HEK293 (cell line): ENCODE results near the gene PTPRA.

ENCODE experiments used
- SP3 ChIP-seq: fragments of 450-650 bp; formaldehyde crosslinking; IDR thresholded peaks from 2 replicates; pipeline ENCODE4 v1.5.1; 2016; ENCODE audit warnings: missing biosample characterization, missing genetic modification characterization
- ZNF114 ChIP-seq: fragments of 450-650 bp; formaldehyde crosslinking; IDR thresholded peaks from 2 replicates; pipeline ENCODE4 v1.5.0; 2017; ENCODE audit warnings: missing biosample characterization, missing genetic modification characterization
- ZNF138 ChIP-seq: fragments of 450-650 bp; formaldehyde crosslinking; IDR thresholded peaks from 2 replicates; pipeline ENCODE4 v1.5.1; 2016; ENCODE audit warnings: missing biosample characterization, missing genetic modification characterization, borderline replicate concordance
- TF ChIP-seq, protein P1 (sequence below): fragments of 450-650 bp; formaldehyde crosslinking; IDR thresholded peaks from 2 replicates; pipeline ENCODE4 v1.5.1; 2016; ENCODE audit warnings: missing biosample characterization, missing genetic modification characterization
- TF ChIP-seq, protein P2 (sequence below): fragments of 450-650 bp; formaldehyde crosslinking; conservative IDR thresholded peaks from 2 replicates; pipeline ENCODE4 v1.5.1; 2016; ENCODE audit warnings: low read depth, missing biosample characterization, missing genetic modification characterization
- TF ChIP-seq, protein P3 (sequence below): fragments of 450-650 bp; formaldehyde crosslinking; IDR thresholded peaks from 2 replicates; pipeline ENCODE4 v1.5.1; 2016; ENCODE audit warnings: missing biosample characterization, missing genetic modification characterization
- TF ChIP-seq, protein P4 (sequence below): fragments of 450-650 bp; formaldehyde crosslinking; IDR thresholded peaks from 2 replicates; pipeline ENCODE4; 2016; ENCODE audit warnings: missing biosample characterization, missing genetic modification characterization

DNA sequence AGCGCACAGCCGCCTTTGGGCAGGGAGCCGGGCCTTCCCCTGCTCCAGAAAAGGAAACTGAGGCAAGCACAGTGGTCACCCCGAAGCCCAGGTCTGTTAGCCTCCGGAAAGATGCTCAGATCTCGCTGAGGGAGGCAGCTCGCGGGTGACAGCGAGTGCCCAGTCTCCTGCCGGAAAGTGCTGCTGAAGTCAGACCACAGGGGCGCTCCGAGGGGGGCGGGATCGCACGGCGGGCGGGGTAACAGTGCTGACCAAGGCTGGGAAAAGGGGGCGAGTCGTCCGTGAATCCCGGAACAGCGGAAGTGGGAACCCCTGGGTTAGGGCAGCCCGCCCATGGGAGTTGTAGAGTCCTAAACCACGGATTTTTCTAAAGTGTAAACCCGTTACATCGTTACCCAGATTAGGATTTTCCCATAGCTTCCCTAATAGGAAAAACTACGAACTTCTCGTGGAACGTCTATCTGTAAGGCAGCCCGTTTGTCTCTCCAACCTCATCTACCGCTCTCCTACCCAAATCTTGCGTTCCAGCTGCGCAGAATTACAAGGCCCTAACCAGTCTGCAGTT is 32.2 kb upstream of the PTPRA start:
- TF ChIP-seq ZNF138 (tag by site-specific recombination) (no peak), SP3 (tag by site-specific recombination) (peak; percentile 69), ZNF114 (tag by site-specific recombination) (no peak)
- TF ChIP-seq, protein P1, sequence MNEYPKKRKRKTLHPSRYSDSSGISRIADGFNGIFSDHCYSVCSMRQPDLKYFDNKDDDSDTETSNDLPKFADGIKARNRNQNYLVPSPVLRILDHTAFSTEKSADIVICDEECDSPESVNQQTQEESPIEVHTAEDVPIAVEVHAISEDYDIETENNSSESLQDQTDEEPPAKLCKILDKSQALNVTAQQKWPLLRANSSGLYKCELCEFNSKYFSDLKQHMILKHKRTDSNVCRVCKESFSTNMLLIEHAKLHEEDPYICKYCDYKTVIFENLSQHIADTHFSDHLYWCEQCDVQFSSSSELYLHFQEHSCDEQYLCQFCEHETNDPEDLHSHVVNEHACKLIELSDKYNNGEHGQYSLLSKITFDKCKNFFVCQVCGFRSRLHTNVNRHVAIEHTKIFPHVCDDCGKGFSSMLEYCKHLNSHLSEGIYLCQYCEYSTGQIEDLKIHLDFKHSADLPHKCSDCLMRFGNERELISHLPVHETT (tag by site-specific recombination), result no peak
- TF ChIP-seq, protein P2, sequence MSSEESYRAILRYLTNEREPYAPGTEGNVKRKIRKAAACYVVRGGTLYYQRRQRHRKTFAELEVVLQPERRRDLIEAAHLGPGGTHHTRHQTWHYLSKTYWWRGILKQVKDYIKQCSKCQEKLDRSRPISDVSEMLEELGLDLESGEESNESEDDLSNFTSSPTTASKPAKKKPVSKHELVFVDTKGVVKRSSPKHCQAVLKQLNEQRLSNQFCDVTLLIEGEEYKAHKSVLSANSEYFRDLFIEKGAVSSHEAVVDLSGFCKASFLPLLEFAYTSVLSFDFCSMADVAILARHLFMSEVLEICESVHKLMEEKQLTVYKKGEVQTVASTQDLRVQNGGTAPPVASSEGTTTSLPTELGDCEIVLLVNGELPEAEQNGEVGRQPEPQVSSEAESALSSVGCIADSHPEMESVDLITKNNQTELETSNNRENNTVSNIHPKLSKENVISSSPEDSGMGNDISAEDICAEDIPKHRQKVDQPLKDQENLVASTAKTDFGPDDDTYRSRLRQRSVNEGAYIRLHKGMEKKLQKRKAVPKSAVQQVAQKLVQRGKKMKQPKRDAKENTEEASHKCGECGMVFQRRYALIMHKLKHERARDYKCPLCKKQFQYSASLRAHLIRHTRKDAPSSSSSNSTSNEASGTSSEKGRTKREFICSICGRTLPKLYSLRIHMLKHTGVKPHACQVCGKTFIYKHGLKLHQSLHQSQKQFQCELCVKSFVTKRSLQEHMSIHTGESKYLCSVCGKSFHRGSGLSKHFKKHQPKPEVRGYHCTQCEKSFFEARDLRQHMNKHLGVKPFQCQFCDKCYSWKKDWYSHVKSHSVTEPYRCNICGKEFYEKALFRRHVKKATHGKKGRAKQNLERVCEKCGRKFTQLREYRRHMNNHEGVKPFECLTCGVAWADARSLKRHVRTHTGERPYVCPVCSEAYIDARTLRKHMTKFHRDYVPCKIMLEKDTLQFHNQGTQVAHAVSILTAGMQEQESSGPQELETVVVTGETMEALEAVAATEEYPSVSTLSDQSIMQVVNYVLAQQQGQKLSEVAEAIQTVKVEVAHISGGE, result no peak
- TF ChIP-seq, protein P3, sequence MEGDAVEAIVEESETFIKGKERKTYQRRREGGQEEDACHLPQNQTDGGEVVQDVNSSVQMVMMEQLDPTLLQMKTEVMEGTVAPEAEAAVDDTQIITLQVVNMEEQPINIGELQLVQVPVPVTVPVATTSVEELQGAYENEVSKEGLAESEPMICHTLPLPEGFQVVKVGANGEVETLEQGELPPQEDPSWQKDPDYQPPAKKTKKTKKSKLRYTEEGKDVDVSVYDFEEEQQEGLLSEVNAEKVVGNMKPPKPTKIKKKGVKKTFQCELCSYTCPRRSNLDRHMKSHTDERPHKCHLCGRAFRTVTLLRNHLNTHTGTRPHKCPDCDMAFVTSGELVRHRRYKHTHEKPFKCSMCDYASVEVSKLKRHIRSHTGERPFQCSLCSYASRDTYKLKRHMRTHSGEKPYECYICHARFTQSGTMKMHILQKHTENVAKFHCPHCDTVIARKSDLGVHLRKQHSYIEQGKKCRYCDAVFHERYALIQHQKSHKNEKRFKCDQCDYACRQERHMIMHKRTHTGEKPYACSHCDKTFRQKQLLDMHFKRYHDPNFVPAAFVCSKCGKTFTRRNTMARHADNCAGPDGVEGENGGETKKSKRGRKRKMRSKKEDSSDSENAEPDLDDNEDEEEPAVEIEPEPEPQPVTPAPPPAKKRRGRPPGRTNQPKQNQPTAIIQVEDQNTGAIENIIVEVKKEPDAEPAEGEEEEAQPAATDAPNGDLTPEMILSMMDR (tag by site-specific recombination), result peak; percentile 9; the same call in 1 of the 2 replicates
- TF ChIP-seq, protein P4, sequence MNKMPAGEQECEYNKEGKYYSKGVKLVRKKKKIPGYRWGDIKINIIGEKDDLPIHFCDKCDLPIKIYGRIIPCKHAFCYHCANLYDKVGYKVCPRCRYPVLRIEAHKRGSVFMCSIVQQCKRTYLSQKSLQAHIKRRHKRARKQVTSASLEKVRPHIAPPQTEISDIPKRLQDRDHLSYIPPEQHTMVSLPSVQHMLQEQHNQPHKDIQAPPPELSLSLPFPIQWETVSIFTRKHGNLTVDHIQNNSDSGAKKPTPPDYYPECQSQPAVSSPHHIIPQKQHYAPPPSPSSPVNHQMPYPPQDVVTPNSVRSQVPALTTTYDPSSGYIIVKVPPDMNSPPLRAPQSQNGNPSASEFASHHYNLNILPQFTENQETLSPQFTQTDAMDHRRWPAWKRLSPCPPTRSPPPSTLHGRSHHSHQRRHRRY (tag by site-specific recombination), result no peak
